ENCODE results near the gene YJEFN3. TPM values are rescaled to one million over a fixed set of nuclear protein-coding genes. Genes with fewer than 3 reads are reported as not detected.

Gene YJEFN3
- total RNA-seq, 1 experiment from 2014 or later: 16.6 TPM

GRCh38 chr19:19486343-19487076, 42.2 kb upstream of the YJEFN3 start:
- H3K27ac ChIP-seq (ENCODE audit: insufficient read length, low read depth, low read length): no peak overlapping the region
- no peak overlapping the region for H3K18ac ChIP-seq (ENCODE audit: insufficient read length, low read depth, low read length)
- Mint-ChIP-seq H3K4me1 (peaks cover 55 to 63% of the 10 kb centered on the region in 2 experiments), H3K27me3 (ENCODE audit: low read depth) (no peaks in the 10 kb centered on the region), H3K36me3 (ENCODE audit: insufficient read depth in 1 of 3, low read depth in 3 of 3) (peaks cover 9 to 23% (median 19%) of the 10 kb centered on the region in 3 experiments; a peak in 6 of 7 replicates), H3K27ac (peak overlapping the region; percentile 53 to 86 (median 72); a peak in 4 of 7 replicates), H3K4me3 (no peak overlapping the region; a peak in 1 of 5 replicates), H3K9me3 (no peaks in the 10 kb centered on the region)
- no peak overlapping the region for H3K56ac ChIP-seq (ENCODE audit: insufficient read length, low read depth, low read length)
- no peak overlapping the region for H3K9ac ChIP-seq (ENCODE audit: extremely low read depth, insufficient read length, low read length)
- no peak overlapping the region for H4K8ac ChIP-seq (replicated peaks; ENCODE audit: insufficient read length, low read depth, low read length)
- no peak overlapping the region for H3K4me2 ChIP-seq (ENCODE audit: insufficient read depth, insufficient read length, low read length)
- no peak overlapping the region for H2AFZ ChIP-seq (ENCODE audit: low read length)
- H3K4me1 ChIP-seq (ENCODE audit: insufficient read depth, low read length): peaks cover 9% of the 10 kb centered on the region; the same call in 1 of the 2 replicates
- H3K9me3 ChIP-seq (ENCODE audit: control insufficient read depth, low read depth, low read length): no peaks in the 10 kb centered on the region
- DNase-seq: no peak
- no peak overlapping the region for H2BK20ac ChIP-seq (ENCODE audit: low read depth, low read length, poor library complexity, severe bottlenecking)
- no peaks in the 10 kb centered on the region for H3K23me2 ChIP-seq (ENCODE audit: insufficient read length, low read depth, low read length, poor library complexity, severe bottlenecking)
- H2BK120ac ChIP-seq (ENCODE audit: low read depth, low read length, poor library complexity, severe bottlenecking): no peak overlapping the region
- no peak overlapping the region for H3T11ph ChIP-seq (ENCODE audit: low read length)
- peaks cover 8% of the 10 kb centered on the region; the same call in 1 of the 2 replicates for H3K79me2 ChIP-seq (ENCODE audit: insufficient read depth, low read length)
- H2BK5ac ChIP-seq (ENCODE audit: insufficient read length, low read length): no peak overlapping the region
- H3K23ac ChIP-seq (ENCODE audit: insufficient read length, low read depth, low read length): no peak overlapping the region
- no peak overlapping the region for H4K5ac ChIP-seq (ENCODE audit: insufficient read length, low read depth, low read length)
- no peak overlapping the region for H2BK12ac ChIP-seq (ENCODE audit: insufficient read length, low read depth, low read length)
- no peaks in the 10 kb centered on the region for H3K79me1 ChIP-seq (ENCODE audit: insufficient read depth, low read depth, low read length, poor library complexity, severe bottlenecking)
- no peak overlapping the region for H2BK15ac ChIP-seq (ENCODE audit: low read depth, low read length)
- peaks cover 4% of the 10 kb centered on the region for H4K20me1 ChIP-seq (ENCODE audit: control insufficient read depth, insufficient read depth, insufficient read length)
- H3K27me3 ChIP-seq (ENCODE audit: insufficient read depth, low read length): no peaks in the 10 kb centered on the region
- no peak overlapping the region for H2AK5ac ChIP-seq (ENCODE audit: insufficient read length, low read length)
- no peak overlapping the region for H4K91ac ChIP-seq (ENCODE audit: insufficient read length, low read depth, low read length)
- H3K4ac ChIP-seq (ENCODE audit: low read depth, low read length): no peak overlapping the region
- TF ChIP-seq CTCF (conservative IDR thresholded peaks at IDR 0.05): no peak
- WGBS (ENCODE audit: extremely low coverage, insufficient read length, low lambda C conversion rate): no CpG with 5 or more reads among the region's 15 CpGs
- H3K14ac ChIP-seq (ENCODE audit: insufficient read depth, low read length): no peak overlapping the region

Measured in H9 (cell line).